Stimulated activated CD8-positive, alpha-beta memory T cell treated with anti-CD3 and anti-CD28 coated beads, Interleukin-12 subunit alpha, Interleukin-12 subunit beta, amount 100 ng/mL, for 24 hours (primary cell): ENCODE measurements around the gene ACTR3.
A peak's percentile ranks its signal among the peaks of the same experiment; 100 is the strongest.
"Not testable (repeated sequence)": the region's sequence is repeated elsewhere in the genome, so short reads cannot be mapped to it uniquely, and the experiment has no call there.

Source experiments
- DNase-seq: peaks from one replicate; pipeline ENCODE4 v3.0.0-alpha.2; 2020; ENCODE audit errors: extremely low read depth

Gene ACTR3

DNA sequence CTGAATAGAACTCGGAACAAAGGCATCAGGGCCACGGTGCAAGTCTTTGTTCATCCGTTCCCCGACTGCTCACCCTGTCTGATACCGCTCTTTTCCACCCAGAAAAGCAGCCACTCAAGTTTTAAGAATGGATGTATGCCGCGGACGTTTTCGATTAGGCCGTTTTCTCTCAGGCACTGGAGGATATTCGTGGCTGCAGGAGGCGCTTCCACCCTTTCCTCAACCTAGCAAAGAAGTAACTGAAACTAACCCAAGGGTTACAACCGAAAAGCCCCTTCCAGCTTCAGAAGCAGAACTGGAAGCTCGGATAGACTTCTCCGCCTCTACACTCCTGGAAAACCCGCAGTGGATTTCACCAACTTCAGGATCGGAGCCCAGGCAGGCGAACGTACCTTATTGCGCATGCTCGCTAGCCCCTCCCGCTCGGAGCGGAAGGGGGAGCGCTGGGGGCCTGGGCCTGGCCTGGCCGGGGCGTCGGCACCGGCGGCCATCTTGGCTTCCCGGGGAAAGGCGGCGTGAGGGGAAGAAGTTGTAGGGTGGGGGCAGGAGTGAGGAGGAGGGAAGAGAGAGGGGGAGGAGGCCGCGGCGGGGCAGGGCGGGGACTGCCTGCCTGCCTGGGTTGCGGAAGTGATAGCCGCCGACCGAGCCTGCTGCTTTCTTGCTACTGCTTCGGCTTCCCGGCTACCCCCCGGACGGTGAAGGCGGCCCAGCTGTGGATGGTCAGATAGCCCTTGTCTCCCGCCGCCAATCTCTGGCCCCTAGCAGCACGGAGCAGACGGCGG is at the start of gene ACTR3:
ACTR3 (plus strand) TSS at position 619 of the 782 bp plus-strand sequence. CDS start 191 bp downstream, outside the sequence.
- DNase-seq: peak; percentile 94

DNA sequence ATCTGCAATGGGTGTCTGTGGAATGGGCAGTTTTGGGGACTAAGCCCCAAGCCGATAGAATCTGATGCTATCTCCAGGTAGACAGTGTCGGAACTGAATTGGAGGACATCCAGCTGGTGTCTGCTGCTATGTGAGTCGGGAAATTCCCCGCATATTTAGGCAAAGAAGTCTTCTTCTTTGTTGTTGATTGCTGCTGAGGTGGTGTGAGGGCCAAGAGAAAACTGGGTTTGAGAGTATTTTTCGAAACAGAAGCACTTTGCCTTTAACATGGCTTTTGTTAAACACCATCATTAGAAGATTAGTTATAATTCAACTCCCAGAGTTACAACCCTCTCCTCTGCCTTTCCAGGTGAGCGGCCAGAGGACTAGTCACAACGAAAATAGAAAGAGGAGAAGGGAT is 49.4 kb upstream of the ACTR3 start:
- no peak for DNase-seq

DNA sequence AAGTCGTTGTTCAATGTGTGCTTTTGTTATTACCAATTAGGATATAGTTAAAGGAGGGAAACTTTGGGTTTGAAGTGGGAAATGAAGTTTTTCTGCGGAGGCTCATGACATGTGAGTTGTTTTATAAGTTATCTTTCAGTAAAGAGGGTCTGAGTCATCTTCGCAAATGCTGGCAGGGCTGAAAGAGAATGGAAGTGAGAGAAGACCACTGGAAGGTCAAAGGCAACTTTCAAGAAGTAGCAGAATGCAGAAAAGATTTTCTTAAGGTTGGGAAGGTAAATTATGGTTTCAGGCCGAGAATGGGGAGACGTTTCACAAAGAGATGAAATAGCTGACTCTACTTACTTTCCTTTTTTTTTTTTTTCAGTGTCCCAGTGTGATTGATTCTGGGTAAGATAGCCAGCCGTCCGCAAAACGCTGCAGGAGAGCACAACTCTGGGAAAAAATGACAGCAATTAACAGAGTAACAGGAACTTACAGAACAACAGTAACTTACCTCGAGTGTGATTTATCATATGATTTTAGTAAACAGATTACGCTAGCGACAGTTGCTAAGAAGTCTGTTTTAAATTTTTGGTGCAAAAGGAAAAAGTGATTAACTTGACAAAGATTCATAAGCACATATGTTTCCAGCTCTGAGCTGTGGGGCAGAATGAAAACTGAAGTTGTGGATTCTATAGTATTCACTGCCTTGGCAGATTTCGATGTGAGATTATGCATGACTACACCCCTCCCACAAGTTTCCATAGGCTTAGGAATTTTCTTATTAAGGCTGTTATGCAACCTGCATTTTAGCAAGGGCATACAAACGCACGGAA is 46.8 kb upstream of the ACTR3 start:
- no peak for DNase-seq

DNA sequence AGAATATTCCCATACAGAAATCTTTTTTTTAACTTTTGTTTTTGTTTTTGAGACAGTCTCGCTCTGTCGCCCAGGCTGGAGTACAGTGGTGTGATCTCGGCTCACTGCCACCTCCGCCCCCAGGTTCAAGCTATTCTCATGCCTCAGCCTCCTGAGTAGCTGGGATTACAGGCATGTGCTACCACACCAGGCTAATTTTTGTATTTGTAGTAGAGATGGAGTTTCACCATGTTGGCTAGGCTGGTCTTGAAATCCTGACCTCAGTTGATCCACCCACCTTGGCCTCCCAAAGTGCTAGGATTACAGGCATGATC is 46.2 kb upstream of the ACTR3 start:
- DNase-seq: not testable (repeated sequence)

DNA sequence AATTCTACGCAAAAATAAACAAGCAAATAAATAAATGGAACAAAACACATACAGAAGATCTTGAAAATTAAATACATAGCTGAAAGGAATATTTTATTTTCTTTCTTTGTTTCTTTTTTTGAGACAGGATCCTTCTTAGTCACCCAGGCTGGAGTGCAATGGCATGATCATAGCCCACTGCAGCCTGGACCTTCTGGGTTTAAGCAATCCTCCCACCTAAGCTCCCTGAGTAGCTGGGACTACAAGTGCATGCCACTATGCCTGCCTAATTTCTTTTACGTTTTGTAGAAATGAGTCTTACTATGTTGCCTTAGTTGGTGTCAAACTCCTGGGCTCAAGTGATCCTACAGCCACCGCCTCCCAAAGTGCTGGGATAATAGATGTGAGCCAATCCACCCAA is 44.6 kb upstream of the ACTR3 start:
- DNase-seq: no peak

DNA sequence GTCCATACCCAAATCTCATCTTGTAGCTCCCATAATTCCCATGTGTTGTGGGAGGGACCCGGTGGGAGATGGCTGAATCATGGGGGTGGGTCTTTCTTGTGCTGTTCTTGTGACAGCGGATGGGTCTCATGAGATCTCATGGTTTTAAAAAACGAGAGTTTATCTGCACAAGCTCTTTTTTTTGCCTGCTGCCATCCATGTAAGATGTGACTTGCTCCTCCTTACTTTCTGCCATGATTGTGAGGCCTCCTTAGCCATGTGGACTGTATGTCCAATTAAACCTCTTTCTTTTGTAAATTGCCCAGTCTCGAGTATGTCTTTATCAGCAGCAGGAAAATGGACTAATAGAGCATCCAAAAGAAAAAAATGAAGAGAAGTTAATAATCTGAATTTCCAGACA is 44.1 kb upstream of the ACTR3 start:
- not testable (repeated sequence) for DNase-seq

DNA sequence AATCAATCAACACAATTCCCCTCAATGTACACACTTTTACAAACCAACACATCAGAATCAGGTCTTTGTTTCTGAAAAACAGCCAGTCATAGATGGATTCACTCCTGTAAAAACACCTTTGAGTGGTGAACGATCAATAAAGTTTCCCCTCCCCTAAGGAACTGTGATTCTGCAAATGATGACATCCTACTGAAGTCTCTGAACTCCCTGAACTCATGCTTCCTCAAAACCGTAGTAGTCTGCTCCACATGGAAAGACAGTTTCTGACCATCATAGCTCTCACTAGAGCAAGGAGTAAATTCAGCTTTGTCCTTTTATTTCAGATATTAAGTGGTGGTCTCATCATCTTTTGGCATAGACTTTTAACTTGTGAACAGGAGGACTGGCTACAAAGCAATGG is 43.5 kb upstream of the ACTR3 start:
- no peak for DNase-seq

DNA sequence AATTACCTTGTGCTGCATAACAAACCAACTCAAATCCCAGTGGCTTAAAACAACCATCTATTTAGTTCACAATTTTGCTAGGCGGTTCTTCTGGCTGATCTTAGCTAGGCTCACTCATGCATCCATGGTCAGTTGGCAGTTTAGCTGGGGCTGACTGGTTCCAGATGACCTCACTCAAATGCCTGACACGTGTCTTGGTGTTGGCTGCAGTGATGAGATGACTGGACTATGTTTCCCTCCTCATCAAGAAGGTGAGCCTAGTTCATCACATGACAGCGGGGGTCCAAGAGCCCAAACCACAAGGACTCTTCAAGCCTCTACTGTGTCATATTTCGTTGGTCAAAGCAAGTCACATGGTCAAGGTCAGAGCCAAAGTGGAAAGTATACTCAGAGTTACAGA is 42.7 kb upstream of the ACTR3 start:
- DNase-seq: no peak

DNA sequence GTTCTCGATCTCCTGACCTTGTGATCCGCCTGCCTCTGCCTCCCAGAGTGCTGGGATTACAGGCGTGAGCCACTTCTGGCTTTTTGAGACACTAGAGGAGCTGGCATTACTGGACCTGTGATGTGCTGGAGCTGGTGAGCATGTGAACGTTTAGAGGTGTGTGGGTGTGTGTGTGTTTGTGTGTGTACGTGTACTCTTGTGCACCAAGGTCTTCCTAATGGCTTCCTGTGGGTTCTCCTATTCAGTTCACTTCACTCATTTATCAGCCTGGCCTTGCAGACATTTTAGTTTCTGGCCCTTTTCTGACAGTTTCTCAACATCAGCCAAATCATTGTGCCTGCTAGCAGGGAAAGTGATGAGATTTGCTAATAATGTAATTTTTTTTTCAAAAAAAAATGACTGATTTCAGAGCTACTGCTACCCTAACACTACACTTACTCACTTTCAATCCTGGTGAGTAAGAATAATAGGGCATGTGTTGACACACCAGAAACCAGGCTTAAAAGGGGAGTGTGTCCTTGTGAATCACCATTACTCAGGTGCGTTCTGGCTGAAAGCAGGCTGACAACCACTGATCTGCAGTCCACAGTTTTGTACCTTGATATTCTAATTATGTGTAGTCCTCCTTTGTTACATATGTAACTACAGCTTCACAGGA is 41.0 kb upstream of the ACTR3 start:
- peak; percentile 1 for DNase-seq

DNA sequence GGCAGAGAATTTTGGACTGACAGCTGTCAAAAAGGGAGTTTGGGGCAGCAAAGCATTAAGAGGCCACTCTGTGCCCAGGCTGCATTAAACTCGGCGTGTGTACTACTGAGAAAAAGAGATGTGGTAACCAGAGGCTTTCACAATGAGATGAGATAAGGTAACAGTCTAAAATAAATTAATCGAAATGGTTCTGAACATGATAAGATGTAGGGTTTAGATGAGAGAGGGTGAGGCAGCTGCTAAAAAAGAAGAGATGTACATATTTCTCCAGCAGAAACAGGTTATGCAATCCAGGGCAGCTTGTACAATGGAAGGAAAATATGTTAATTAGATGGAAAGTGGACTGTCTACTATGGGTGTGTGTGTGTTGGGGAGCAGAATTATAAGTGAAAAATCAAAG is 39.2 kb upstream of the ACTR3 start:
- no peak for DNase-seq

DNA sequence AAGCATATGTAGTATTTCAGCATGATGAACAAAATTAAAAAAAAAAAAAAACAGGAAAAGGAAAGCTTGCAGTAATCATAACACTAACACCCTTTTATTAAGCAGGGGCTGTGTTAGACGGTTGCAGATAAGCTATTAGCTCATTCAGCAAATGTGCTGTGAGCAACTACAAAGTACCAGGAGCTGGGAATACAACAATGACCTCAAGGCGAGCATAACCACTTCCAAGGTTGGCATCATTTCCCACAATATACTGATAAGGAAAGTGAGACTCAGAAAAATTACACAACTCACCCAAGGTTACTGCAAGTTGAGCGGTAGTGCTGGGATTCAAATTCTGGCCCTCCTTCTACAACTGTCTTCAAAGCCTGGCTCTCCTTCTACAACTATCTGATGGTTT is 38.2 kb upstream of the ACTR3 start:
- no peak for DNase-seq

DNA sequence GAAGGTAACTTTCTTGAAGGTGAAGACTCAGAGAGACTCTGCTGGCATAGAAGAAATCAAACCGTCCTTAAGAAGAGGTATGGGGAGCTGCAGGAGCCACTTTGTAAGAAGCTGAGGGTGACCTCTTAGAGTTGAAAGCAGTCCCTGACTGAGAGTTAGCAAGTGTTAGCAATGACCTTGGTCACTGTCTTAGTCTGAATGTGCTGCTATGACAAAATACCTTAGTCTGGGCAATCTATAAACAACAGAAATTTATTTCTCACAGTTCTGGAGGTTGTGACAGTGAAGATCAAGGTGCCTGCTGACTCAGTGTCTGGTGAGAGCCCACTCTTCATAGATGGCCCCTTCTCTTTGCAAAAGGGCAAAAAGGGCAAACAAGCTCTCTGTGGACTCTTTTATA is 35.7 kb upstream of the ACTR3 start:
- no peak for DNase-seq

DNA sequence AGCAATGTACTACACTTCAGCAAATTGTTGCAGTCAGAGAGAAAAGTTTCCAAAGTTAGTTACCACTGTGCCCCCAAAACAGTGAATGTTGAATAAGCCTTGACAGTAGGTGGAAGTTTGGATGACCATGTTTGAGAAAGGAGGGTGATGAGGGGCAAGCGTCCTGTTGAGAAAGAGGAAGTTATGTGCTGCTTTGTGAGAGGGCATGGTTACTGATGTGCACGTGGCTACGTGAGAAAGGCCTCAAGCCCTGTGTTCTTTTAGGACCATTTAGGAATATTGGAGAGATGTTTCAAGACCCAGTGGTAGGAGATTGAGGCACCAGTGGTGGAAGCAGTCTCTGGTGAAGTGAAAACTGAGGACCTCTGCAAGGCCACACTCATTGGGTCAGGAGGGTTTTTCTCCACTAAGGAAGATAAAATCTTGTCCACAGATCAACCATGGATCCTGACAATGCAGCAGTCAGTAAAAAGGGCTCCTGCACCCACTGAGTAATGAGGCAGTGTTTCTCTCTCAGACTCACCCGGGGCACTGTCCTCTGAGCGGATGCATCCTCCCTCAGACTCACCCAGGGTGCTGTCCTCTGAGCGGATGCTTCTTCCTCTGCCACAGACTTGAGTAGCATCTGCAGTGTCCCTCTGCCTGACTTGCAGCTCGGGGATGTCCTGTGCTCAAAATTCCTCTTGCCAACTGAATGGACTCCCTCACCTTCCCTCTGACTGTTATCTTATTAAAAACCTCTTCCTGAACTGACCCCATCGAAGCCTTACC is 34.7 kb upstream of the ACTR3 start:
- no peak for DNase-seq

DNA sequence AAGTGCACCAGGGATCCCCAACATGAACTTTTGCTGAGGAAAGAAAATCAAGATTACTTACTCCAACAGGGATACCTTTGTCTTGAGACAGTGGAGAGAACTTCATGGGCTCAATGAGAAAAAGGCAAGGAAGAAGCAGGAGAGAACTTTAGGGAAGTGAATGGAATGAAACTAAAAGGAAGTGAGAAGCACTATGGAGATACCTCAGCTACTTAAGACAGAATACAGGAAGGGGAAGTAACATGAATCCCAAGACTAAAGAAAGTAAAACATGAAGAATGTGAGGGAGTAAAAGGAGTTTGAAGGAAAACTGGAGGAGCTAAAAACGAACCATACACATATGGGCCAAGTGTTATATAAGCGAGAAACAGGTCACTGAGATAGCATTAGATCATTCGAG is 32.4 kb upstream of the ACTR3 start:
- no peak for DNase-seq

DNA sequence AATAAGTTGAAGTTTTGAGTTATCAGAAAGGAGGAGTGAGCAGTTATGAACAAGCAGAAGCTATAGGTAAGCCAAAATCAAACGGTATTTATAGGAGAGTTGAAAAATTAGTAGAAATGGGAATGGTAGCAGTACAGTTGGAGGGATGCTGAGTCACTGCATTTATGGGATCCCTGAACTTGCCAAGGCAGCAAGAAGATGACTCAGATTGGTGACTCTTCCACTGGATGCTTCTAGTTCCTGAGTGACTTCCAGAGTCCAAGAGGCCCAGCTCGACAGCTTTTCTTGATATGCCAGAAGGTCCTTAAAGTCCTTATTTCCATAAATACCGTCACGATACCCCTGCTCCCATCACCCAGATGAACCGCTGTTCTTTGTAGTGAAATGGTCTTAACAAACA is 31.1 kb upstream of the ACTR3 start:
- no peak for DNase-seq

DNA sequence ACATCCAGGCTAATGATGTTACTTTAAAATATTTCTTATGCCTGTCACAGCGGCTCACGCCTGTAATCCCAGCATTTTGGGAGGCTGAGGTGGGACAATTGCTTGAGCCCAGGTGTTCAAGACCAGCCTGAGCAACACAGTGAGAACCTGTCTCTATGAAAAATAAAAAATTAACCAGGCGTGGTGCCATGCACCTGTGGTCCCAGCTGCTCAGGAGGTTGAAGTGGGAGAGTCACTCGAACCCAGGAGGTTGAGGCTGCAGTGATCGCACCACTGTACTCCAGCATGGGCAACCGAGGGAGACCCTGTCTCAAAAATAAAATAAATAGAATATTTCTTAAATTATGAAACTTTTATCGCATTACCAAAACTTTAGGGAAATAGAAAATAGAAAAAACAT is 28.1 kb upstream of the ACTR3 start:
- no peak for DNase-seq

DNA sequence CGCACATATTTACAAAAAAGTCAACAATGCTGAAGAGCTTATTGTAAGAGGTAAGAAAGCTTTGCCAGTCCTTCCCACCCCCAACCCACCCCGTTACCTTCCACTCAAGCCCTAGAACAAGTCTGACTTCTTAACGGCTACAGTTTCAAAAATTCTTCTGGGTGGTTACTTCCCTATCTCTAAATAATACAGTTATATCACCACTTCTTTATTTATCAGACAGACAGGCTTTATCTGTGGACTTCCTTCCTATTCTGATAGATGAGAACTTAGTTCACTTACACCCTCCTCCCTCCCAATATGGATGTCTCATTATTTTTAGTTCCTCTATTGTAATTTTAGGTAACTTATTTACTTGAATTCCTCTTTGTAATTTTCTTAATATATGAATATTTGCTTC is 26.7 kb upstream of the ACTR3 start:
- DNase-seq: no peak

DNA sequence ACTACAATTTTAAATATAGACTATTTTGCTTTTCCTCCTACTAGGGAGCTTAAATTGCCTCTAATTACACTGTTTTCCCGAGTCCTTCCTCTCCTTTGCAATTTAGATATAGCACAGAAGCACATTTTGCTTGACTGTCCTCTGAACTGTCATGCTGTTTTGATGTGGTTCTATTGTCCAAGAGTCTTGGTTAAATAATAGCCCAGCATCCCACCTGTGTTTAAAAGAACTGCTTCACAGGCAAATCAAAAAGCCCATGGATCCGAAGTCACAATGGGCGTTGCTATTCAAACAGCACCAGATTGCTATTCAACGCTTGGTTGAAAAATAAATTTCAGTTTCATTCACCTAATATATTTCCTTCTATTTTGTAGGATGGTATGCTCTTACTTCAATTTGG is 22.3 kb upstream of the ACTR3 start:
- no peak for DNase-seq

DNA sequence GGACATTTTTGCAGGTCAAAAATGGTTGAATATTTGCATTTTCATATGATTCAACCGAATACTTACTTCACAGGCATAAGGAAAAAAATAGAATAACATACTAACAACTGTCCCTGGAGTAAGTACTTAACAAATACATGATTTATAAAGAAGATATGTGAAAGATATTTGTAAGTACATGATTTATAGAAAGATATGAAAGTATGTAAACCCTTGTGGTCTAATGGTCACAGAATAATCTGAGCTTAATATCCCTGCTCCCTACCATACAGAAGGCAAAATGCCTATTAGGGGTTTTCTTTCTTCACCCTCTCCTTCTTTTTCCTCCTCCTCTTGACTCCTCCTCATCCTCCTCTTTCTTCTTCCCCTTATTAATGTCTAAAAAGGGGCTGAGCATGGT is 20.6 kb upstream of the ACTR3 start:
- no peak for DNase-seq

DNA sequence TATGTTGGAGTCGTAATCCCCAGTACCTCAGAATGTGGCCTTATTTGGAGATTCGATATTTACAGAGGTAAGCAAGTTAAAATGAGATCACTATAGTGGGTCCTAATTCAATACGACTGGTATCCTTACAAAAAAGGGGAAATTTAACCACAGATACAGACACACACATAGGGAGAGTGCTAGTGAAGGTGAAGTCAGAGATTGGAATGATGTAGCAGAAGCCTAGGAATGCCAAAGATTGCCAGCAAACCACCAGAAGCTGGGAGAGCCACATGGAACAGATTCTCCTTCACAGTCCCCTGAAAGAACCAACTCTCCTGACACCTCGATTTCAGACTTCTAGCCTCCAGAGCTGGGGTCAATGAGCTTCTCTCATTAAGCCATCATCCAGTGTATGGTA is 17.7 kb upstream of the ACTR3 start:
- no peak for DNase-seq

DNA sequence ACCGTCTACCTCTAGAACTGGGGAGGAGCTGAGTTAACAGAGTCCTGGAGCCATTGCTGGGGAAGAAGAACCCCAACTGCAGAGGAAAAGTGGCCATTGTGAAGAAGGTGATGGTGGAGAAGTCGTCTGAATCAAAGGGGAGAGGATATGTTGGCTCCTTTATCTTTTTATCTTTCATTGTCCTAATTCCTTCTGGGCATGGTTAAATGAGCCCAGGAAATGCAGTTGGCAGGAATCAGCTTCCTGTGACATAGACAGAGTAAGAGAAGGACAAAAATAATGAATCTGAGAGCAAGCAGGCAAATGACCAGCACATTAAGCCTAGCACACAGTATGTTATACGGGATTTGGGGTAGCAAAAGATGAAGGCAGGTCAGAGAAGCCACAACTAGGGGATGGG is 16.0 kb upstream of the ACTR3 start:
- DNase-seq: no peak

DNA sequence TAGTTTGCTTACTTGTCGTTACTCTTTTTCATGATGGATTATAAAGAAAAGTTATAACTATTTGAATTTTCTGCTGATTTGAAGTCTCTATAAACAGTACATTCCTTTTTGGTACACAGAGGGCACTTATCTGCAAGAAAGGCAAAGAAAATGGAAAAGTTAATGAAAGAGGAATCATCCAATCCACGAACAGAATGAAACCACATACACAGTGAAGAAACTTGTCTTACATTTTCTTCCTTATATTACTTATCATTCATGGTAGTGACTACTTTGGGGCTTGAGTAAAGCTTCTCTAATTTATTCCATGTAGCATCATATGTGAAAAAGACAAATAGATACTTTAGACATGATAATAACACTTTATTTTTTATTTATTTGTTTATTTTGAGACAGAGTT is 14.8 kb upstream of the ACTR3 start:
- DNase-seq: no peak
